Measurements from ENCODE around the gene PDZD4. TPM values are rescaled to one million over a fixed set of nuclear protein-coding genes. Genes with fewer than 3 reads are reported as not detected.

The PDZD4 gene
- total RNA-seq, 1 donor from 2014 or later: 0.07 TPM

GRCh38 chrX:153769158-153769864, 61.0 kb downstream of the PDZD4 start:
- CTCF ChIA-PET: no interaction called here
- Mint-ChIP-seq H3K27me3 (no peaks in the 10 kb centered on the region), H3K9me3 (no peaks in the 10 kb centered on the region), H3K4me3 (no peak overlapping the region), H3K27ac (no peak overlapping the region), H3K36me3 (ENCODE audit: low read depth) (no peaks in the 10 kb centered on the region), H3K4me1 (peaks cover 8% of the 10 kb centered on the region)
- TF ChIP-seq CTCF (IDR thresholded peaks at IDR 0.05): no peak
- POLR2A ChIA-PET: no interaction called here
- DNase-seq: no peak
- intact Hi-C loops (cut with micrococcal nuclease): loop anchor here (10.0 kb wide), 2 partner anchors 85 to 825 kb away; partner anchors contain the start of gene SLC6A8
- no peak for ATAC-seq (ENCODE audit: low read depth)

GRCh38 chrX:153768311-153769157, 61.8 kb downstream of the PDZD4 start:
- CTCF ChIA-PET: interaction anchor here (0.6 kb wide), 1 partner anchor 81 kb away, joined by 3 read pairs; the partner anchor contains the start of gene SLC6A8
- Mint-ChIP-seq H3K36me3 (ENCODE audit: low read depth) (no peaks in the 10 kb centered on the region), H3K27me3 (no peaks in the 10 kb centered on the region), H3K4me3 (no peak overlapping the region), H3K9me3 (no peaks in the 10 kb centered on the region), H3K27ac (no peak overlapping the region), H3K4me1 (peaks cover 12% of the 10 kb centered on the region)
- DNase-seq (no peak), ATAC-seq (ENCODE audit: low read depth) (no peak)
- intact Hi-C loops (cut with micrococcal nuclease): loop anchor here (10.0 kb wide), 2 partner anchors 84 to 824 kb away; partner anchors contain the start of gene SLC6A8
- TF ChIP-seq CTCF (IDR thresholded peaks at IDR 0.05): no peak
- POLR2A ChIA-PET: no interaction called here

- no peaks in the 10 kb centered on the region for H3K9me3 Mint-ChIP-seq
- no peak for TF ChIP-seq CTCF (IDR thresholded peaks at IDR 0.05)
- DNase-seq: no peak
- H3K4me1 Mint-ChIP-seq: peaks cover 12% of the 10 kb centered on the region
- H3K27ac Mint-ChIP-seq: no peak overlapping the region
- no peak overlapping the region for H3K4me3 Mint-ChIP-seq
- no peak for ATAC-seq (ENCODE audit: low read depth)
- CTCF ChIA-PET: no interaction called here
- H3K36me3 Mint-ChIP-seq (ENCODE audit: low read depth): no peaks in the 10 kb centered on the region
- no peaks in the 10 kb centered on the region for H3K27me3 Mint-ChIP-seq
- intact Hi-C loops (cut with micrococcal nuclease): loop anchor here (10.0 kb wide), 2 partner anchors 83 to 823 kb away; partner anchors contain the start of gene SLC6A8
- POLR2A ChIA-PET: interaction anchor here (1.0 kb wide), 1 partner anchor 158 kb away, joined by 3 read pairs; no protein-coding TSS in a partner anchor
Measured at GRCh38 chrX:153767674-153768055, 62.7 kb downstream of the PDZD4 start.

GRCh38 chrX:153766871-153767673, 63.3 kb downstream of the PDZD4 start:
- DNase-seq: no peak
- ChIA-PET POLR2A (interaction anchor here (0.5 to 1.5 kb wide), 3 partner anchors 27 to 160 kb away, joined by 3 read pairs; partner anchors contain the start of genes IDH3G and SSR4), CTCF (interaction anchor here (1.0 kb wide), 1 partner anchor 11 kb away, joined by 3 read pairs; no protein-coding TSS in a partner anchor)
- Mint-ChIP-seq H3K9me3 (no peaks in the 10 kb centered on the region), H3K27me3 (no peaks in the 10 kb centered on the region), H3K4me1 (peaks cover 12% of the 10 kb centered on the region), H3K27ac (no peak overlapping the region), H3K36me3 (ENCODE audit: low read depth) (no peaks in the 10 kb centered on the region), H3K4me3 (no peak overlapping the region)
- no peak for TF ChIP-seq CTCF (IDR thresholded peaks at IDR 0.05)
- intact Hi-C loops (cut with micrococcal nuclease): loop anchor here (10.0 kb wide), 2 partner anchors 82 to 822 kb away; partner anchors contain the start of gene SLC6A8
- ATAC-seq (ENCODE audit: low read depth): no peak
